Measurements from ENCODE around the gene FAM78B.

The FAM78B gene

GRCh38 chr1:166089804-166090203 is 77.0 kb downstream of the FAM78B start:
- H3K4me3 ChIP-seq (ENCODE audit: low read depth, low read length), result no peak overlapping the region
- peak; percentile 37 for TF ChIP-seq CTCF (IDR thresholded peaks at IDR 0.05; ENCODE audit: insufficient read depth, low read depth, low read length, missing control alignments)
- peak; percentile 71 for DNase-seq (ENCODE audit: low read depth)

DNA sequence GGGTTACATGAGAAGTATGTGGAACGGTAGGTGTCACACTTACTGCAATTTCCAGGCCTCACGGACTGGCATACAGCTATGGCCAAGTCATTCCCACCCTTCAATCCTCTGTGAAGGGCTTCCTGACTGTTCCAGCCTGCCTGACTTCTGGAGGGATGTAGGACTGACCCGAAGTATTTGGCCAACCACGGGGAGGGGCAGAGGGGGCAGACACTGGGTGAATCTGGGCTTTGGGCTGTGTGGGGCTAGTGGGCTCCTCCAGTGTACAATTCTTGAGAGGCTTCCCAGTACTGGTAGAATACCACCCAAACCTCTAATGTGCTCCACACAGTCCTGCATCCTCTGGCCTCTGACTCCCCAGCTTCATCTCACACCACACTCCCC is 78.2 kb downstream of the FAM78B start:
- no peak for DNase-seq (ENCODE audit: low read depth)
- H3K4me3 ChIP-seq (ENCODE audit: low read depth, low read length), result no peak overlapping the region
- TF ChIP-seq CTCF (IDR thresholded peaks at IDR 0.05; ENCODE audit: insufficient read depth, low read depth, low read length, missing control alignments), result no peak

- TF ChIP-seq CTCF (IDR thresholded peaks at IDR 0.05; ENCODE audit: insufficient read depth, low read depth, low read length, missing control alignments), result no peak
- no peak overlapping the region for H3K4me3 ChIP-seq (ENCODE audit: low read depth, low read length)
- DNase-seq (ENCODE audit: low read depth), result no peak
These were observed 78.8 kb downstream of the FAM78B start for GRCh38 chr1:166087734-166088571.

- TF ChIP-seq CTCF (IDR thresholded peaks at IDR 0.05; ENCODE audit: insufficient read depth, low read depth, low read length, missing control alignments), result no peak
- H3K4me3 ChIP-seq (ENCODE audit: low read depth, low read length), result no peak overlapping the region
- peak; percentile 52 for DNase-seq (ENCODE audit: low read depth)
These were observed 80.5 kb downstream of the FAM78B start for GRCh38 chr1:166086113-166086883.

DNA sequence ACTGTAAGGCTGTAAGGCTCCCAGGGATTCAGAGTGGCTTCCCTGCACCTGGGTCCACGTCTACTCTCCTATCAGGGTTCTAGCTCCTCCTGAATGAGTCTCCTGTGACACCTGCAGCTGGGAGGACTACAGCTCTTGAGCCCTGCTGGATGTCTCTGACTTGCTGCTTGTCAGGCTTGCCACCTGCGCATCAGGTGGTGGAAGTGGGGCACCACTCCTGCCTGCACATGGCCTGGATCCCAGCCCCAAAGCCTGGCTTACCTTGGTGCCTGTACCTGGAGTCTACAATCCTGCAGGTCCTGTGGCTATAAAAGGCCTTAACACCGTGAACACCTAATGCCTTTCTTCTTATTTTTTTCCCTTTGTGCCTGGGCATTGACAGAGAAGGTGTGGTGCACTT is 82.2 kb downstream of the FAM78B start:
- H3K4me3 ChIP-seq (ENCODE audit: low read depth, low read length), result no peak overlapping the region
- no peak for TF ChIP-seq CTCF (IDR thresholded peaks at IDR 0.05; ENCODE audit: insufficient read depth, low read depth, low read length, missing control alignments)
- no peak for DNase-seq (ENCODE audit: low read depth)

- peak; percentile 86 for DNase-seq (ENCODE audit: low read depth)
These were observed 82.9 kb downstream of the FAM78B start for GRCh38 chr1:166083887-166084286.

More at GRCh38 chr1:166083887-166084286, 82.9 kb downstream of the FAM78B start:
- no peak for TF ChIP-seq CTCF (IDR thresholded peaks at IDR 0.05; ENCODE audit: insufficient read depth, low read depth, low read length, missing control alignments)
- no peak overlapping the region for H3K4me3 ChIP-seq (ENCODE audit: low read depth, low read length)

All from GM12865 (cell line).